Activated CD4-positive, alpha-beta T cell treated with anti-CD3 and anti-CD28 coated beads, Interleukin-2, Interleukin-6, amounts not matched to agents 100 ng/mL and 50 ng/mL, durations not matched to agents 16 hours and 8 hours (primary cell): ENCODE results near the gene JPH3.
A peak's percentile ranks its signal among the peaks of the same experiment; 100 is the strongest.

Experiments
- DNase-seq: peaks from one replicate; pipeline ENCODE4 v3.0.0-alpha.2; 2020

The JPH3 gene

DNA sequence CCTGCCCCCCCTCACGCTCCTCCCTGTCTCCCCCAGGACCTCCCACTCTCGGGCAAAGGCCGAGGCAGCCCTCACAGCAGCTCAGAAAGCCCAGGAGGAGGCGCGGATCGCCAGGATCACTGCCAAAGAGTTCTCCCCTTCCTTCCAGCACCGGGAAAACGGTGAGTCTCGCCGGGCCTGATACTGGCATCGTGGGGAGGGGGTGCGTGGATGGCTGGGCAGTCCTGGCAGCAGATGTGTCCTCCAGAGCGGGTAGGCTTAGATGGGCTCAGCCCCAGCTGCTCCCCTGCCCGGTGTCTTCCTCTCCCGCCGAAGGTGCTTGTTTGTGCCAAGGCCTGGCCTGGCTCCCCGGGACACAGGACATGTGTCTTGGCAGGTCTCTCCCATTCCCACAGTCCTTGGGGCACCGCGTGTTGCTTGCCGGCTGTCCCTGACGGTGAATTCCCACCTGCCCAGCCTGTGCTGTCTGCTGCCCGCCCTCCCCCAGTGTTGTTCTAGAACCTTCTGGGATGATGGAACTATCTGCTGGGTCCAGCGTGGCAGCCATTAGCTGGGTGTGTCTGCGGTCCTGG, 81.9 kb downstream of the JPH3 start:
- no peak for DNase-seq

DNA sequence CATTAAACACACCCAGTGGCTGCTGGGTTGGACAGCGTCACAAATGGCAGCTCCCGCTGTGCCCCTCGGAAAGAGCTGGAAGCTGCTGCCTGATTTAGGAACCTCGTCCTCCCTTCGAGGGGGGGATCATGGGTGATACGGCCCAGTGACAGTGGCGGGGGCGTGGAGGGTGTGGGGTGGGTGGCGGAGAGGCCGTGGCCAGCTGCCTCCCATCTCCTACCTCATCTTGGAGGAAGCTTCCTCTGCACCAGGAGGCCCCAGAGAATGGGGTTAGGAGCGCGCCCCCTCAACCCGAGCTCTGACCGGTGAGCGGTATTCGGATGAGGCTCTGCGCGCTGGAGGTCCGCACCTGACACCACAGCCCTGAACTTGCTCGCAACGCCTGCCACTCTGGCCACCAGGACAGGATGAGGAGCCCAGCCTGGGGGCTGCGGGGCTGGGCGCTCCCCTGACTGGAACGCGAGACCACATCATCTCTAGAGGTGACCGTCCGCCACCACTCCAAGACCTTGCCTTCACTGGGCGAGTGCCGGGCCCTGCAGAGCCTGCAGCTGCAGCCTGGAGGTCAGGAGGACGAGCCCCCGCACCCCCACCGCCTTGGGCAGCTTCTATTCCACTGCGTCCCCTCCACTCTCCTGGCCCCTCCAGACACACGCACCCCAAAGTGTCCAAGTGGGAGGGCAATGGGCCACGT, 82.5 kb downstream of the JPH3 start:
- DNase-seq, result no peak

- no peak for DNase-seq
Observed at GRCh38 chr16:87685405-87685755, 83.1 kb downstream of the JPH3 start.

GRCh38 chr16:87685766-87686165, 83.5 kb downstream of the JPH3 start:
- DNase-seq, result no peak

GRCh38 chr16:87686697-87687096, 84.4 kb downstream of the JPH3 start:
- no peak for DNase-seq

- DNase-seq, result no peak
Observed at GRCh38 chr16:87687126-87687910, 85.0 kb downstream of the JPH3 start.

DNA sequence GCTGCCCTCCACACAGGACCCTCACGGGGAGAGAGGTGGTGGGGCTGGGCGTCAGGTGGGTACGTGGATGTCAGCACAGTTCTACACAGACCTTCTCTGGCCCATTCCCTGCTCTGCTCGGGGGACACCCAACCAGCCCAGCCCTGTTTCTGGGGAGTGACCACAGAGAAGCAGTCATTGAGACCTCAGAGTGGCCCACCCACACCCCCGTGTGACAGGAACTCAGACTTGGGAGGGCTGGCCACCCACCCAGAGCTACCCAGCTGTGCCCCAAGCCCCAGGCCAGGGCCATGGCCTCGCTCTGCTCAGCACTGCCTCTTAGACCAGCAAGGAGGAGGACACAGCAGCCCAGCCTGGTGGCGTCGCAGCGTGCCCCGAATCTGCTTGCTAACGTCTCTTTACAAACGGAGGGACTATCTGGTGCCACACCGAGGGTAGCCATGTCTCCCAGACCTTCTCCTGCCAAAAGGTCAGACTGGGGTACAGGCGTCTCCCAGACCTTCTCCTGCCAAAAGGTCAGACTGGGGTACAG, 85.8 kb downstream of the JPH3 start:
- no peak for DNase-seq

GRCh38 chr16:87688876-87689815, 86.8 kb downstream of the JPH3 start:
- no peak for DNase-seq

DNA sequence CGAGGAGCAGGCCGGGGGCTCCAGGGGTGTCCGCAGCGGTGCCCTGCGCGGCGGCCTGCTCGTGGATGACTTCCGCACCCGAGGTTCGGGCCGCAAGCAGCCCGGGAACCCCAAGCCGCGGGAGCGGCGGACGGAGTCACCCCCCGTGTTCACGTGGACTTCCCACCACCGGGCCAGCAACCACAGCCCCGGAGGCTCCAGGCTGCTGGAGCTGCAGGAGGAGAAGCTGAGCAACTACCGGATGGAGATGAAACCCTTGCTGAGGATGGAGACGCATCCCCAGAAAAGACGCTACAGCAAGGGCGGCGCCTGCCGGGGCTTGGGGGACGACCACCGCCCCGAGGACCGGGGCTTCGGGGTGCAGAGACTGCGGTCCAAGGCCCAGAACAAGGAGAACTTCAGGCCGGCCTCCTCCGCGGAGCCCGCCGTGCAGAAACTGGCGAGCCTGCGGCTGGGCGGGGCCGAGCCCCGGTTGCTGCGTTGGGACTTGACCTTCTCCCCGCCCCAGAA, 87.7 kb downstream of the JPH3 start:
- no peak for DNase-seq

GRCh38 chr16:87690911-87691685, 88.8 kb downstream of the JPH3 start:
- DNase-seq, result no peak

DNA sequence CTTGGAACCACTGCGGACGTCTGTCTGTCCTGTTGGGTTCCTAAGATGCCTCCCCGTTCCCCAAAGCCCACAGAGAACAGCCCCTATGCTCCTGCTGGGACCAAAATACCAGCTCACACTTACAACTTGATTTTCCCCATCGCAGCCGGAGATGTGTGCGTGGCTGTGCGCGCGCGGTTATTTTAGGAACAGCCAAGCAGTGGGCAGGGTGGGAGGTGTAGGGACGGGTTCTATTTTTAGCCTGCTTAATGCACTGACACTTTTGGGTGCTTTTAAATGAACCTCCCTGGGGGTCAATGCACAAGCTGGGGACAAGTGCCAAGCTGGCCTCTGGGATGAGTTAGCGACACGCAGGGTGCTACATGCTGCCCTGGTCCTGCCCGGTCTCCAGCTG, 89.4 kb downstream of the JPH3 start:
- DNase-seq, result no peak

GRCh38 chr16:87692176-87692575, 89.9 kb downstream of the JPH3 start:
- no peak for DNase-seq

DNA sequence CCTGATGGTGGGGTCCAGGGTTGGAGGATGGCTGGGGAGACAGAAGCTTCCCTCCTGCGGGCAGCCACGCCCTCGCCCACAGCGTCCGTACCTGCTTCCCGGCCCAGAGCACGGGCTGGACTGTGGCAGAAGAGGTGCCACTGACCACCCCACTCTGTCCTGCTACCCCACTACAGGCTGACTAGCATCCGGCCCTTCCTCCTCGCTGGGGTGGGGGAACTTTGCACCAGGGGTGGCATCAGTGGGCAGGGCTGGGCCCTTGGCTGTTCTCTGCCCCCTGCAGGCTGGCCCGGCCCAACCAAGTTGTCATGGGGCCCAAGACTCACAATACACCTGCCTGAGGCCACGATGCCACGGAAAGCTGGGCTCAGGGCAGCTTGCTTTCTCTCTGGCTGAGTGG, 90.4 kb downstream of the JPH3 start:
- DNase-seq, result no peak

DNA sequence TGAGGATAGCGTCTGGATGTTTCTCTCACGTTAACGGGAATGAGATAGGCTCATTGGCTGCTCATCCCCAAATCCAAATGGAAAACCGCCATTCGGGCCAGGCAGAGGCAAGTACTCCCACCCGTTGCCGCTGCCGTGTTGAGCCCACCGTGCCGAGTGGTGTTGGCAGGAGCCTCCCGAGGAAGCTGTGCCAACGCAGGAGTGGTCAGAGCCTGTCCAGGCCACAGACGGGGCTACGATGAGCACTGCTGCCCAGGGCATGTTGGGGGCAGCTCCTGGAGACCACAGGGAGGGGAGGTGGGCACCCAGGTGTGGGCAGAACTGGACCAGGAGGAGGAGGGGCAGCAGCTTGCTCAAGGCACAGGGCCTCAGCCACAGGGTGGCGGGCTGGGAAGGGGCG, 91.5 kb downstream of the JPH3 start:
- DNase-seq, result no peak

DNA sequence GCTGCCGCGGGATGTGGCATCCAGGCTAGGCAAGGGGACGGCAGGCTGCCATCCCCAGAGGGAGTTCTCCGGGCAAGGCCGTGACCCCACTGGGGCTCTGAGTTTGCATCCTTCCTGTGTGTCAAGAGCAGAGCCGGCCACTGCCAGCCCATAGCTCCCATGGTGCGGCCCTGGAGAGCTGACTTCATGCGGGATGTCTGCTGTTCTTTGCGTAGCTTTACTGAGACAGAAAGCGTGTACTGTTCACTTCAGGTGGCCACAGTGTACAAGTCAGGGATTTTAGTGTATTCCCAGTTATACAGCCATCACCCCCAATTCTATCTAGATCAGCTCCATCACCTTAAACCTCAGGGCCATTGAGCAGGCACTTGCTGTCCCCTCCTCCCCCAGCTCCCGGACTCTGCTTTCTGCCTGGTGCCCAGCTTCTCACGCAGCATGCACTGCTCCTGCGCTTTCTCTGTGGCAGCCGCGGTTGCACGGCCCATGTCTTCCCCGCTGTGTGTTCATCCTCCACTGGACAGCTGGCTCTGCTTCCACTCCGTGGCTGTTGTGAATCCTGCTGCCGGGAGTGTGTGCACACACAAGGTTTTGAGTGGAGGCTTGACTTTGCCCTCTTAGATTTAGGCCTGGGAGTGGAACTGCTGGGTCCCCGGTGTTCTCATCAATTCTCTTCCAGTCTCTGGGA, 92.3 kb downstream of the JPH3 start:
- DNase-seq, result no peak

DNA sequence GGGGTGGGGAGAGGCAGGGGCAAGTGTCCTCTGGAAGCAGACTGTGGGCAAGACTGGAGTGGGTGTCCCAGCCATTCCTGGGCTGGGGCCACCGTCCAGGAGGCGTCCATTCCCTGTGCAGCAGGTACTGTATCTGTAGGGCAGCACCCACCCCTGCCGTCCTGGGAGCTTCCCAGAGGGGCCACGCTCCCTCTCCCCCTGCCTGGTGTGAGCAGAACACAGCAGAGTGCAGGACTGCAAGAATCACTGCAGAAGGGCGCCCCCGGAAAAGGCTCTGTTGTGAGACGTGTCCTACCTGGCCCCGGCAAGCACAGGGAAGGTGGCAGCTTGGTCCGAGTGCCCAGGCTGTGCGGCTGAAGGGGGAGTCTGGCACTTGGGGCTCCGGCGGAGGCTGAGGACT, 93.2 kb downstream of the JPH3 start:
- DNase-seq, result no peak

GRCh38 chr16:87696726-87697125, 94.4 kb downstream of the JPH3 start:
- no peak for DNase-seq

DNA sequence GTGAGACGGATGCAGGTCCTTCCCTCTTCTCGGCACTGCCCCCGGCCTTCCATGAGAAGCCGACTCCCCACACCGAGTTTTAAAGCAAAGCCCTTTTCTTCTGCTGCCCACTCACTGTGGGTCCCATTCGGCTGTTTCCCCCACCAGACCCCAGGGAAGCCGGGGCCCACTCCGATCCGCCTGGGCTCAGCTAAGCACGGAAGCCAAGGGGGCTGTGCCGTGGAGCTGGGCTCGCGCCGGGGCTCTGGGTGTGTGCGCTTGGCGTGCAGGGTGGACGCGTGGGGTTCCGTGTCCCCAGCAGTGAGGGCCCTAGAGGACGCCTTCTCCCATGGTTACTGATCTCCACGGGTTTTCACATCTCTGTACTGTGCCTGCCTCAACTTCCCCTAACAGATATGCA, 94.9 kb downstream of the JPH3 start:
- DNase-seq, result no peak

DNA sequence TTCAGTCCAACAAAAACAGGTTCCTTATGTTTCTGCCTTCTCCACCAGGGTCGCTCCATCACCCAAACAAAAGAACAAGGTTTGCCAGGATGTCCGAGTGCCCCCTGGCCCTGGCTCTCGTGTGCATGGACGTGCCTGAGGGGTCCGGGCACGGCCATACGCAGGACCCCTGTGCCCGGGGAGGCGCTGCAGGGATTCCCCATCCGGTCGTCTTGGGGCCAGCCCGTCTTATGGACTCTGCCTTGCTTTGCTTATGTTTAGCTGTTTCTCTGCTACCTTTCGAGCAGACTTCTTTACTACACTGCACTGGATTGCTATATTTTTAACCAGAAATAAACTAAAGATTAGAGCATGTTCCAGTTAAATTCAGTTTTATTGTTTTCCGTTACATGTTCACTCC, 95.5 kb downstream of the JPH3 start:
- DNase-seq, result no peak

DNA sequence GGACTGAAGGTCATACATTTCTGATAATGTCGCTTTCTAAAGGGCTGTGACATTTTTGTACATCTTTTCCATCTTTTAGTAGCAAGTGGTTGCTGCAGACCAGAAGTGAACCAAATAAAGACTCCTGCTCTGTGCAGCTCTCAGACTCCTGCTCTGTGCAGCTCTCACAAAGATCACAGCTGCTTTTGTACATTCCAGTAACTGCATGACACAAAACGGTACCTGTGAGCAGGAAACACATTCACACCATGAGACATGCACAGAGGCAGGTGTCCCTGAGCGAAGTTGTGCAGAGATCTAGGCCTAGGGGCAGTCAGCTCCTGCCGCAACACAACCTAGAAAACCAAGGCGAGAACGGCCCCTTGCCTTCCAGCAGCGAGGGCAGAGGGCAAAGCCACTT, 95.9 kb downstream of the JPH3 start:
- DNase-seq, result peak; percentile 80

- DNase-seq, result peak; percentile 20
Observed at GRCh38 chr16:87698676-87699199, 96.4 kb downstream of the JPH3 start.
